Measurements from ENCODE around the gene NFIB.

Gene NFIB

GRCh38 chr9:14272927-14273528 is 40.9 kb downstream of the NFIB start:
- no peak for FAIRE-seq

GRCh38 chr9:14271093-14271673 is 42.8 kb downstream of the NFIB start:
- FAIRE-seq = peak; percentile 66

GRCh38 chr9:14270358-14271092 is 43.4 kb downstream of the NFIB start:
- peak; percentile 79 for FAIRE-seq

- FAIRE-seq = peak; percentile 50
Measured at GRCh38 chr9:14269916-14270315, 44.0 kb downstream of the NFIB start.

- no peak for FAIRE-seq
Measured at GRCh38 chr9:14263707-14264483, 50.0 kb downstream of the NFIB start.

- no peak for FAIRE-seq
Measured at GRCh38 chr9:14262827-14263226, 51.1 kb downstream of the NFIB start.

- FAIRE-seq = no peak
Measured at GRCh38 chr9:14261616-14262015, 52.3 kb downstream of the NFIB start.

GRCh38 chr9:14260101-14260500 is 53.8 kb downstream of the NFIB start:
- no peak for FAIRE-seq

GRCh38 chr9:14258660-14259239 is 55.2 kb downstream of the NFIB start:
- no peak for FAIRE-seq

GRCh38 chr9:14258156-14258555 is 55.8 kb downstream of the NFIB start:
- FAIRE-seq = no peak

GRCh38 chr9:14256588-14256987 is 57.4 kb downstream of the NFIB start:
- FAIRE-seq = no peak

- no peak for FAIRE-seq
Measured at GRCh38 chr9:14251154-14252071, 62.5 kb downstream of the NFIB start.

GRCh38 chr9:14250794-14251153 is 63.2 kb downstream of the NFIB start:
- no peak for FAIRE-seq

- no peak for FAIRE-seq
Measured at GRCh38 chr9:14249527-14249926, 64.4 kb downstream of the NFIB start.

- no peak for FAIRE-seq
Measured at GRCh38 chr9:14248149-14248548, 65.8 kb downstream of the NFIB start.

- FAIRE-seq = no peak
Measured at GRCh38 chr9:14247577-14247976, 66.4 kb downstream of the NFIB start.

GRCh38 chr9:14246951-14247350 is 67.0 kb downstream of the NFIB start:
- no peak for FAIRE-seq

GRCh38 chr9:14245901-14246525 is 67.9 kb downstream of the NFIB start:
- FAIRE-seq = no peak

GRCh38 chr9:14243514-14244042 is 70.4 kb downstream of the NFIB start:
- no peak for FAIRE-seq

GRCh38 chr9:14242150-14242805 is 71.7 kb downstream of the NFIB start:
- no peak for FAIRE-seq

GRCh38 chr9:14240537-14240936 is 73.4 kb downstream of the NFIB start:
- no peak for FAIRE-seq

Measured in endometrium (tissue), 2 donors.